ENCODE measurements around the gene NREP. TPM values are rescaled to one million over a fixed set of nuclear protein-coding genes. Genes with fewer than 3 reads are reported as not detected.

The NREP gene
- total and polyA plus RNA-seq, 4 donors, result 3.0 to 82.7 (median 9.8) TPM

GRCh38 chr5:111706345-111706744 is 50.6 kb downstream of the NREP start:
- no peaks in the 10 kb centered on the region for H3K36me3 ChIP-seq (ENCODE audit: control insufficient read depth in 4 of 4, insufficient read depth in 3 of 4, low read depth in 1 of 4, low read length in 3 of 4)
- no peak overlapping the region for H3K27ac ChIP-seq (ENCODE audit: low read depth in 1 of 2, low read length in 2 of 2)
- no peak overlapping the region for H3K9ac ChIP-seq (ENCODE audit: low read depth in 1 of 2, low read length in 2 of 2)
- TF ChIP-seq, protein P1, sequence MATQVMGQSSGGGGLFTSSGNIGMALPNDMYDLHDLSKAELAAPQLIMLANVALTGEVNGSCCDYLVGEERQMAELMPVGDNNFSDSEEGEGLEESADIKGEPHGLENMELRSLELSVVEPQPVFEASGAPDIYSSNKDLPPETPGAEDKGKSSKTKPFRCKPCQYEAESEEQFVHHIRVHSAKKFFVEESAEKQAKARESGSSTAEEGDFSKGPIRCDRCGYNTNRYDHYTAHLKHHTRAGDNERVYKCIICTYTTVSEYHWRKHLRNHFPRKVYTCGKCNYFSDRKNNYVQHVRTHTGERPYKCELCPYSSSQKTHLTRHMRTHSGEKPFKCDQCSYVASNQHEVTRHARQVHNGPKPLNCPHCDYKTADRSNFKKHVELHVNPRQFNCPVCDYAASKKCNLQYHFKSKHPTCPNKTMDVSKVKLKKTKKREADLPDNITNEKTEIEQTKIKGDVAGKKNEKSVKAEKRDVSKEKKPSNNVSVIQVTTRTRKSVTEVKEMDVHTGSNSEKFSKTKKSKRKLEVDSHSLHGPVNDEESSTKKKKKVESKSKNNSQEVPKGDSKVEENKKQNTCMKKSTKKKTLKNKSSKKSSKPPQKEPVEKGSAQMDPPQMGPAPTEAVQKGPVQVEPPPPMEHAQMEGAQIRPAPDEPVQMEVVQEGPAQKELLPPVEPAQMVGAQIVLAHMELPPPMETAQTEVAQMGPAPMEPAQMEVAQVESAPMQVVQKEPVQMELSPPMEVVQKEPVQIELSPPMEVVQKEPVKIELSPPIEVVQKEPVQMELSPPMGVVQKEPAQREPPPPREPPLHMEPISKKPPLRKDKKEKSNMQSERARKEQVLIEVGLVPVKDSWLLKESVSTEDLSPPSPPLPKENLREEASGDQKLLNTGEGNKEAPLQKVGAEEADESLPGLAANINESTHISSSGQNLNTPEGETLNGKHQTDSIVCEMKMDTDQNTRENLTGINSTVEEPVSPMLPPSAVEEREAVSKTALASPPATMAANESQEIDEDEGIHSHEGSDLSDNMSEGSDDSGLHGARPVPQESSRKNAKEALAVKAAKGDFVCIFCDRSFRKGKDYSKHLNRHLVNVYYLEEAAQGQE (IDR thresholded peaks at IDR 0.05), result no peak
- TF ChIP-seq RXRA (IDR thresholded peaks at IDR 0.05) (no peak), RAD21 (IDR thresholded peaks at IDR 0.05) (no peak), GABPA (IDR thresholded peaks at IDR 0.05 in 1 of 2, conservative IDR thresholded peaks at IDR 0.05 in 1 of 2) (no peak), MAX (IDR thresholded peaks at IDR 0.05) (no peak), YY1 (IDR thresholded peaks at IDR 0.05) (no peak), NR2F2 (IDR thresholded peaks at IDR 0.05) (no peak), JUND (IDR thresholded peaks at IDR 0.05) (no peak), FOXA1 (IDR thresholded peaks at IDR 0.05) (no peak), TAF1 (conservative IDR thresholded peaks at IDR 0.05) (no peak), SP1 (IDR thresholded peaks at IDR 0.05) (no peak), ZBTB33 (IDR thresholded peaks at IDR 0.05) (no peak), EGR1 (IDR thresholded peaks at IDR 0.05; ENCODE audit: low read depth in 2 of 2) (no peak), HNF4A (conservative IDR thresholded peaks at IDR 0.05) (no peak), HNF4G (IDR thresholded peaks at IDR 0.05) (no peak), FOXA2 (IDR thresholded peaks at IDR 0.05) (no peak)
- TF ChIP-seq, protein P2, sequence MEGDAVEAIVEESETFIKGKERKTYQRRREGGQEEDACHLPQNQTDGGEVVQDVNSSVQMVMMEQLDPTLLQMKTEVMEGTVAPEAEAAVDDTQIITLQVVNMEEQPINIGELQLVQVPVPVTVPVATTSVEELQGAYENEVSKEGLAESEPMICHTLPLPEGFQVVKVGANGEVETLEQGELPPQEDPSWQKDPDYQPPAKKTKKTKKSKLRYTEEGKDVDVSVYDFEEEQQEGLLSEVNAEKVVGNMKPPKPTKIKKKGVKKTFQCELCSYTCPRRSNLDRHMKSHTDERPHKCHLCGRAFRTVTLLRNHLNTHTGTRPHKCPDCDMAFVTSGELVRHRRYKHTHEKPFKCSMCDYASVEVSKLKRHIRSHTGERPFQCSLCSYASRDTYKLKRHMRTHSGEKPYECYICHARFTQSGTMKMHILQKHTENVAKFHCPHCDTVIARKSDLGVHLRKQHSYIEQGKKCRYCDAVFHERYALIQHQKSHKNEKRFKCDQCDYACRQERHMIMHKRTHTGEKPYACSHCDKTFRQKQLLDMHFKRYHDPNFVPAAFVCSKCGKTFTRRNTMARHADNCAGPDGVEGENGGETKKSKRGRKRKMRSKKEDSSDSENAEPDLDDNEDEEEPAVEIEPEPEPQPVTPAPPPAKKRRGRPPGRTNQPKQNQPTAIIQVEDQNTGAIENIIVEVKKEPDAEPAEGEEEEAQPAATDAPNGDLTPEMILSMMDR (IDR thresholded peaks at IDR 0.05; ENCODE audit: low read depth, low read length, missing input control), result no peak
- TF ChIP-seq, protein P3, sequence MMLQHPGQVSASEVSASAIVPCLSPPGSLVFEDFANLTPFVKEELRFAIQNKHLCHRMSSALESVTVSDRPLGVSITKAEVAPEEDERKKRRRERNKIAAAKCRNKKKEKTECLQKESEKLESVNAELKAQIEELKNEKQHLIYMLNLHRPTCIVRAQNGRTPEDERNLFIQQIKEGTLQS (IDR thresholded peaks at IDR 0.05), result no peak
- no peaks in the 10 kb centered on the region for H3K27me3 ChIP-seq (ENCODE audit: control insufficient read depth in 4 of 4, insufficient read depth in 4 of 4, low read length in 3 of 4)
- no peak for DNase-seq (ENCODE audit: low spot score)
- 63% methylated on average over 4 of the region's 4 CpGs for WGBS
- no peaks in the 10 kb centered on the region for H3K9me3 ChIP-seq (ENCODE audit: control insufficient read depth in 4 of 4, low read length in 3 of 4)
- no peaks in the 10 kb centered on the region for H3K4me1 ChIP-seq (ENCODE audit: control insufficient read depth in 4 of 4, insufficient read depth in 4 of 4, low read length in 3 of 4)
- no peak overlapping the region for H3K4me3 ChIP-seq (ENCODE audit: low read depth in 1 of 3, low read length in 3 of 3)

All from liver (tissue), 9 donors.